ENCODE data around the gene HDAC6.
"Not testable (repeated sequence)": the region's sequence is repeated elsewhere in the genome, so short reads cannot be mapped to it uniquely, and the experiment has no call there.

Gene HDAC6

GRCh38 chrX:48824066-48824465 lies 22.2 kb downstream of the HDAC6 start:
- no peak for DNase-seq (ENCODE audit: low read depth)

- no peak for DNase-seq (ENCODE audit: low read depth)
Measured at GRCh38 chrX:48826135-48826875, 24.4 kb downstream of the HDAC6 start, which contains the start of gene ERAS. Gene ERAS, plus strand, starts transcription at chrX:48826513. Its CDS starts 2,611 bp downstream, at chrX:48829124.

- DNase-seq (ENCODE audit: low read depth), result no peak
Measured at GRCh38 chrX:48826876-48827653, 25.2 kb downstream of the HDAC6 start.

- no peak for DNase-seq (ENCODE audit: low read depth)
Measured at GRCh38 chrX:48827654-48827968, 25.7 kb downstream of the HDAC6 start.

GRCh38 chrX:48829016-48829735 lies 27.3 kb downstream of the HDAC6 start:
- no peak for DNase-seq (ENCODE audit: low read depth)

GRCh38 chrX:48831136-48831908 lies 29.5 kb downstream of the HDAC6 start:
- no peak for DNase-seq (ENCODE audit: low read depth)

- no peak for DNase-seq (ENCODE audit: low read depth)
Measured at GRCh38 chrX:48831909-48832291, 30.0 kb downstream of the HDAC6 start.

- DNase-seq (ENCODE audit: low read depth), result no peak
Measured at GRCh38 chrX:48833542-48834138, 31.8 kb downstream of the HDAC6 start.

- no peak for DNase-seq (ENCODE audit: low read depth)
Measured at GRCh38 chrX:48834383-48834709, 32.5 kb downstream of the HDAC6 start.

GRCh38 chrX:48835524-48836329 lies 33.9 kb downstream of the HDAC6 start, which contains the start of gene PCSK1N:
Gene PCSK1N, minus strand, starts transcription at chrX:48835610. Its CDS starts 78 bp downstream, at chrX:48835532.
- peak; percentile 27 for DNase-seq (ENCODE audit: low read depth)

- DNase-seq (ENCODE audit: low read depth), result no peak
Measured at GRCh38 chrX:48839686-48840085, 37.8 kb downstream of the HDAC6 start.

GRCh38 chrX:48848847-48849246 lies 47.0 kb downstream of the HDAC6 start:
- no peak for DNase-seq (ENCODE audit: low read depth)

- DNase-seq (ENCODE audit: low read depth), result no peak
Measured at GRCh38 chrX:48852857-48853256, 51.0 kb downstream of the HDAC6 start.

GRCh38 chrX:48853494-48853893 lies 51.6 kb downstream of the HDAC6 start:
- DNase-seq (ENCODE audit: low read depth), result not testable (repeated sequence)

GRCh38 chrX:48854121-48854804 lies 52.4 kb downstream of the HDAC6 start:
- not testable (repeated sequence) for DNase-seq (ENCODE audit: low read depth)

GRCh38 chrX:48854898-48855297 lies 53.0 kb downstream of the HDAC6 start:
- no peak for DNase-seq (ENCODE audit: low read depth)

GRCh38 chrX:48864210-48864609 lies 62.3 kb downstream of the HDAC6 start:
- no peak for DNase-seq (ENCODE audit: low read depth)

- DNase-seq (ENCODE audit: low read depth), result not testable (repeated sequence)
Measured at GRCh38 chrX:48872017-48872416, 70.2 kb downstream of the HDAC6 start.
